ENCODE measurements around the gene SPSB4. TPM values are rescaled to one million over a fixed set of nuclear protein-coding genes. Genes with fewer than 3 reads are reported as not detected.

SPSB4 gene
- total and polyA plus RNA-seq, 2 of the 8 experiments (the other 6 are each of a cell fraction or from before 2014, with no cell fraction given), result 15.1 to 17.2 TPM

DNA sequence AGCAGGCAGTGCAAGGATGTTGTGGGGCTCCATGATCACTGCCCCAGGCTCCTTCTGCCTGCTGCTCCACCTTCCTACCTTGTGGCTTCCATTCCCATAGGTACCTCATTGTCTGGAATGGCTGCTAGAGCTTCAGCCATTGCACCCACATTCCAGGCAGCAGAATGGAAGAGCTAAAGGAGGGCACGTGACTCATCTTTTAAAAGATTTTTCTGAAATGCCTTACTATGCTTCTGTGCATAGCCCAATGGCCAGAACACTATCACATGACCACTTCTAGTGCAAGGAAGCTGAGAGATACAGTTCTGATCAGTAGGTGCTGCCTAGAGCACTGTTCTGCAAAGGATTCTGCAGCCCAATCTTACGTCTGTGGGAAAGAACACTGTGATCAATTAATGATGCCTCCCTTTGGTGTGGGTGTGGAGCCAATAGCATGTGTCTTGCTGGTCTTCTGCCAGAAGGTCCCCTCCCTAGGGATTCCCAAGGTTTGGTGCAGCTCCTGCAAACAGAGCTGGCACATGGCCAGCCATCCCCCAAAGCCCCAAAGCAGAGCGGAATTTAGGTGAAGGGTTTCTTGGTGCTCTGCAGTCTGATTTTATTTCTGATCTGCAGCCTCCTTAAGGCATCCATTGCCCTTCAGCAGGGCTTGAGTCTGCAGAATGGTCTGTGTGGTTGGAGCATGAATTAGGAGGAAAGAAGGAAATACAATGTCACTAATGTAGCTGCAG is 34.4 kb downstream of the SPSB4 start:
- TF ChIP-seq BACH1 (IDR thresholded peaks at IDR 0.05; ENCODE audit: low read length) (no peak), KDM5A (IDR thresholded peaks at IDR 0.05; ENCODE audit: low read length) (no peak), BCL11A (IDR thresholded peaks at IDR 0.05; ENCODE audit: low read depth in 2 of 2, low read length in 2 of 2) (no peak), KDM1A (IDR thresholded peaks at IDR 0.05; ENCODE audit: borderline replicate concordance, low read length) (peak; percentile 74; the same call in 1 of the 2 replicates), KDM4A (IDR thresholded peaks at IDR 0.05; ENCODE audit: low read depth, low read length, severe bottlenecking) (no peak), CHD1 (IDR thresholded peaks at IDR 0.05; ENCODE audit: low read depth, low read length) (no peak), POLR2AphosphoS5 (IDR thresholded peaks at IDR 0.05; ENCODE audit: low read depth, low read length) (no peak)
- ChIA-PET POLR2A (ENCODE audit: partially characterized antibody) (interaction anchor here (0.5 to 3.8 kb wide), 2 partner anchors 11 to 103 kb away, joined by 3 to 20 read pairs; no protein-coding TSS in a partner anchor), CTCF (ENCODE audit: partially characterized antibody) (interaction anchor here (1.2 to 29.1 kb wide), 6 partner anchors 12 to 107 kb away, joined by 3 to 333 read pairs (median 44); partner anchors contain the start of gene SPSB4)
- Histone ChIP-seq H3K4me2 (ENCODE audit: insufficient read depth in 1 of 2, low read depth in 2 of 2, low read length in 2 of 2) (no peak overlapping the region), H3K9me3 (ENCODE audit: insufficient read depth in 2 of 2, low read depth in 1 of 2, low read length in 1 of 2) (no peaks in the 10 kb centered on the region), H3K4me3 (ENCODE audit: extremely low read depth in 1 of 4, insufficient read depth in 2 of 4, low read depth in 3 of 4, low read length in 4 of 4) (no peak overlapping the region), H3K36me3 (ENCODE audit: control insufficient read depth in 2 of 4, insufficient read depth in 4 of 4, low read length in 3 of 4) (no peaks in the 10 kb centered on the region), H3K79me2 (ENCODE audit: control insufficient read depth in 1 of 2, insufficient read depth in 2 of 2, low read length in 2 of 2) (peaks cover 0 to 11% of the 10 kb centered on the region in 2 experiments; a peak in 1 of 4 replicates), H3K18ac (ENCODE audit: extremely low read depth, low read length) (no peak overlapping the region), H3K56ac (replicated peaks; ENCODE audit: insufficient read length, low read depth, low read length) (no peak overlapping the region), H3K23ac (ENCODE audit: insufficient read length) (no peak overlapping the region), H2AFZ (ENCODE audit: low read length) (no peak overlapping the region), H3K4ac (replicated peaks; ENCODE audit: insufficient read length, low read depth, low read length) (no peak overlapping the region), H2BK12ac (ENCODE audit: low read depth, low read length) (no peak overlapping the region), H3K79me1 (ENCODE audit: low read depth, low read length) (peaks cover 11% of the 10 kb centered on the region; the same call in 1 of the 2 replicates), H3K27me3 (replicated peaks in 1 of 4; ENCODE audit: control insufficient read depth in 3 of 4, extremely low read depth in 1 of 4, insufficient read depth in 3 of 4, low read length in 3 of 4) (no peaks in the 10 kb centered on the region), H4K20me1 (replicated peaks in 1 of 2; ENCODE audit: control insufficient read depth in 1 of 2, insufficient read depth in 2 of 2, low read length in 2 of 2) (no peaks in the 10 kb centered on the region), H3K23me2 (ENCODE audit: low read depth, low read length) (no peaks in the 10 kb centered on the region), H3K27ac (ENCODE audit: low read depth, low read length) (no peak overlapping the region), H4K8ac (ENCODE audit: extremely low read depth, insufficient read depth, low read length) (no peak overlapping the region), H3K9ac (replicated peaks in 1 of 4; ENCODE audit: extremely low read depth in 1 of 4, low read depth in 3 of 4, low read length in 3 of 4) (no peak overlapping the region), H2BK120ac (replicated peaks; ENCODE audit: low read depth, low read length) (no peak overlapping the region), H3K14ac (ENCODE audit: insufficient read length) (no peak overlapping the region), H2BK20ac (ENCODE audit: low read length) (no peak overlapping the region), H2BK5ac (ENCODE audit: low read depth, low read length) (no peak overlapping the region), H4K5ac (ENCODE audit: insufficient read length, low read depth, low read length) (no peak overlapping the region), H3K4me1 (replicated peaks in 1 of 4; ENCODE audit: control insufficient read depth in 3 of 4, insufficient read depth in 4 of 4, low read length in 3 of 4) (peaks cover 17 to 46% (median 23%) of the 10 kb centered on the region in 4 experiments), H2BK15ac (ENCODE audit: low read length) (no peak overlapping the region), H4K91ac (replicated peaks; ENCODE audit: insufficient read length, low read length) (no peak overlapping the region), H2AK5ac (ENCODE audit: low read depth, low read length) (no peak overlapping the region)
- DNase-seq (ENCODE audit: low read depth in 1 of 2, low spot score in 2 of 2), result no peak
- 85% methylated on average over 3 of the region's 3 CpGs; no CpG with 5 or more reads in 1 of the 2 experiments for WGBS, 2 experiments (ENCODE audit: extremely low coverage in 1 of 2, insufficient coverage in 1 of 2, insufficient read length in 1 of 2, insufficient replicate concordance in 2 of 2, low coverage in 1 of 2, low lambda C conversion rate in 2 of 2, missing lambda C conversion rate in 1 of 2)
- no peak for FAIRE-seq

Data from H1 (cell line).